ENCODE measurements around the gene SGMS1. TPM values are rescaled to one million over a fixed set of nuclear protein-coding genes. Genes with fewer than 3 reads are reported as not detected.
A peak's percentile ranks its signal among the peaks of the same experiment; 100 is the strongest.

The SGMS1 gene
- total and polyA plus RNA-seq, 2 experiments from 2014 or later = 15.0 to 34.7 TPM

- TF ChIP-seq POLR2AphosphoS5 (IDR thresholded peaks at IDR 0.05; ENCODE audit: low read depth) (no peak), EZH2 (IDR thresholded peaks at IDR 0.05; ENCODE audit: low read depth, unreplicated experiment) (no peak), CREB1 (CRISPR knock-in tag; IDR thresholded peaks at IDR 0.05; ENCODE audit: low read depth) (no peak)
These were observed 249.8 kb downstream of the SGMS1 start (continued) for GRCh38 chr10:50373821-50374501.

GRCh38 chr10:50369931-50370330, 253.8 kb downstream of the SGMS1 start:
- Histone ChIP-seq H3K79me2 (replicated peaks; ENCODE audit: insufficient read depth) (no peaks in the 10 kb centered on the region), H3K36me3 (ENCODE audit: insufficient read depth) (no peaks in the 10 kb centered on the region), H3K4me2 (no peak overlapping the region), H3K27me3 (ENCODE audit: insufficient read depth) (no peaks in the 10 kb centered on the region), H3K27ac (ENCODE audit: low read depth) (no peak overlapping the region), H4K20me1 (replicated peaks; ENCODE audit: insufficient read depth) (no peaks in the 10 kb centered on the region), H3K4me3 (no peak overlapping the region), H3K4me1 (ENCODE audit: insufficient read depth) (peaks cover 4% of the 10 kb centered on the region; the same call in 1 of the 2 replicates), H2AFZ (no peak overlapping the region), H3K9me2 (ENCODE audit: insufficient read depth) (no peaks in the 10 kb centered on the region), H3F3A (replicated peaks; ENCODE audit: low read depth) (no peaks in the 10 kb centered on the region)
- no peaks in the 10 kb centered on the region; the same call in 2 of the 3 replicates for H3K4me1 Mint-ChIP-seq
- no peak for ATAC-seq
- DNase-seq (ENCODE audit: low spot score) = no peak
- no peaks in the 10 kb centered on the region for H3K9me3 Mint-ChIP-seq
- H3K36me3 Mint-ChIP-seq (ENCODE audit: low read depth) = peaks cover 15% of the 10 kb centered on the region
- no peak overlapping the region for H3K27ac Mint-ChIP-seq
- H3K4me3 Mint-ChIP-seq = no peak overlapping the region
- TF ChIP-seq, protein P1, sequence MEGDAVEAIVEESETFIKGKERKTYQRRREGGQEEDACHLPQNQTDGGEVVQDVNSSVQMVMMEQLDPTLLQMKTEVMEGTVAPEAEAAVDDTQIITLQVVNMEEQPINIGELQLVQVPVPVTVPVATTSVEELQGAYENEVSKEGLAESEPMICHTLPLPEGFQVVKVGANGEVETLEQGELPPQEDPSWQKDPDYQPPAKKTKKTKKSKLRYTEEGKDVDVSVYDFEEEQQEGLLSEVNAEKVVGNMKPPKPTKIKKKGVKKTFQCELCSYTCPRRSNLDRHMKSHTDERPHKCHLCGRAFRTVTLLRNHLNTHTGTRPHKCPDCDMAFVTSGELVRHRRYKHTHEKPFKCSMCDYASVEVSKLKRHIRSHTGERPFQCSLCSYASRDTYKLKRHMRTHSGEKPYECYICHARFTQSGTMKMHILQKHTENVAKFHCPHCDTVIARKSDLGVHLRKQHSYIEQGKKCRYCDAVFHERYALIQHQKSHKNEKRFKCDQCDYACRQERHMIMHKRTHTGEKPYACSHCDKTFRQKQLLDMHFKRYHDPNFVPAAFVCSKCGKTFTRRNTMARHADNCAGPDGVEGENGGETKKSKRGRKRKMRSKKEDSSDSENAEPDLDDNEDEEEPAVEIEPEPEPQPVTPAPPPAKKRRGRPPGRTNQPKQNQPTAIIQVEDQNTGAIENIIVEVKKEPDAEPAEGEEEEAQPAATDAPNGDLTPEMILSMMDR (conservative IDR thresholded peaks at IDR 0.05; ENCODE audit: low read depth in 2 of 2) = no peak
- TF ChIP-seq NANOG (IDR thresholded peaks at IDR 0.05; ENCODE audit: borderline replicate concordance) (no peak), CREB1 (CRISPR knock-in tag; IDR thresholded peaks at IDR 0.05; ENCODE audit: low read depth) (no peak), JUNB (IDR thresholded peaks at IDR 0.05; ENCODE audit: unreplicated experiment) (no peak)
- no peaks in the 10 kb centered on the region for H3K27me3 Mint-ChIP-seq (ENCODE audit: insufficient read depth, low read depth, poor library complexity)

DNA sequence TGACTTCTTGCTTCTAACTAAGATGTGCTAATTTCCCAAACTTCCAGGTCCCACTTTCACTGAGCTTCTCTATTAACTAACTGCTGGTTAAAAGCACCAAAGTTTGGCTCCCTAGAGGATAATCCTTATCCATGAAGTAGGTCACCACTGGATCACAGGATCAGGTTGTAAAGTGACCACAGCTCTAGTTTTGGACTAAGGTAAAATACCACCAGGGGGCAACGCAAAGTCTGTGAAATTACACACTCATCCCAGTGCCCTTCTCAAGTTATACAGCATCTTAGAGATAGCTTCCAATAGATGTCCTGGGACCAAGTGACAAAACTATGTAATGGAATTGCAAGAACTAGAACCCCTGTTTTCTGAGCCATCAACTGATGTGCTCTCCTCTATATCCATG, 256.0 kb downstream of the SGMS1 start:
- DNase-seq (ENCODE audit: low spot score) (peak; percentile 78), ATAC-seq (peak; percentile 67)
- Histone ChIP-seq H3F3A (replicated peaks; ENCODE audit: low read depth) (no peaks in the 10 kb centered on the region), H3K4me2 (no peak overlapping the region), H2AFZ (no peak overlapping the region), H3K27me3 (ENCODE audit: insufficient read depth) (no peaks in the 10 kb centered on the region), H3K4me3 (no peak overlapping the region), H4K20me1 (replicated peaks; ENCODE audit: insufficient read depth) (no peaks in the 10 kb centered on the region), H3K9me2 (ENCODE audit: insufficient read depth) (no peaks in the 10 kb centered on the region), H3K79me2 (replicated peaks; ENCODE audit: insufficient read depth) (no peaks in the 10 kb centered on the region), H3K27ac (ENCODE audit: low read depth) (no peak overlapping the region), H3K4me1 (ENCODE audit: insufficient read depth) (peaks cover 8% of the 10 kb centered on the region; the same call in 1 of the 2 replicates), H3K36me3 (ENCODE audit: insufficient read depth) (no peaks in the 10 kb centered on the region)
- no peaks in the 10 kb centered on the region for H3K27me3 Mint-ChIP-seq (ENCODE audit: insufficient read depth, low read depth, poor library complexity)
- peaks cover 15% of the 10 kb centered on the region for H3K36me3 Mint-ChIP-seq (ENCODE audit: low read depth)
- TF ChIP-seq, protein P2, sequence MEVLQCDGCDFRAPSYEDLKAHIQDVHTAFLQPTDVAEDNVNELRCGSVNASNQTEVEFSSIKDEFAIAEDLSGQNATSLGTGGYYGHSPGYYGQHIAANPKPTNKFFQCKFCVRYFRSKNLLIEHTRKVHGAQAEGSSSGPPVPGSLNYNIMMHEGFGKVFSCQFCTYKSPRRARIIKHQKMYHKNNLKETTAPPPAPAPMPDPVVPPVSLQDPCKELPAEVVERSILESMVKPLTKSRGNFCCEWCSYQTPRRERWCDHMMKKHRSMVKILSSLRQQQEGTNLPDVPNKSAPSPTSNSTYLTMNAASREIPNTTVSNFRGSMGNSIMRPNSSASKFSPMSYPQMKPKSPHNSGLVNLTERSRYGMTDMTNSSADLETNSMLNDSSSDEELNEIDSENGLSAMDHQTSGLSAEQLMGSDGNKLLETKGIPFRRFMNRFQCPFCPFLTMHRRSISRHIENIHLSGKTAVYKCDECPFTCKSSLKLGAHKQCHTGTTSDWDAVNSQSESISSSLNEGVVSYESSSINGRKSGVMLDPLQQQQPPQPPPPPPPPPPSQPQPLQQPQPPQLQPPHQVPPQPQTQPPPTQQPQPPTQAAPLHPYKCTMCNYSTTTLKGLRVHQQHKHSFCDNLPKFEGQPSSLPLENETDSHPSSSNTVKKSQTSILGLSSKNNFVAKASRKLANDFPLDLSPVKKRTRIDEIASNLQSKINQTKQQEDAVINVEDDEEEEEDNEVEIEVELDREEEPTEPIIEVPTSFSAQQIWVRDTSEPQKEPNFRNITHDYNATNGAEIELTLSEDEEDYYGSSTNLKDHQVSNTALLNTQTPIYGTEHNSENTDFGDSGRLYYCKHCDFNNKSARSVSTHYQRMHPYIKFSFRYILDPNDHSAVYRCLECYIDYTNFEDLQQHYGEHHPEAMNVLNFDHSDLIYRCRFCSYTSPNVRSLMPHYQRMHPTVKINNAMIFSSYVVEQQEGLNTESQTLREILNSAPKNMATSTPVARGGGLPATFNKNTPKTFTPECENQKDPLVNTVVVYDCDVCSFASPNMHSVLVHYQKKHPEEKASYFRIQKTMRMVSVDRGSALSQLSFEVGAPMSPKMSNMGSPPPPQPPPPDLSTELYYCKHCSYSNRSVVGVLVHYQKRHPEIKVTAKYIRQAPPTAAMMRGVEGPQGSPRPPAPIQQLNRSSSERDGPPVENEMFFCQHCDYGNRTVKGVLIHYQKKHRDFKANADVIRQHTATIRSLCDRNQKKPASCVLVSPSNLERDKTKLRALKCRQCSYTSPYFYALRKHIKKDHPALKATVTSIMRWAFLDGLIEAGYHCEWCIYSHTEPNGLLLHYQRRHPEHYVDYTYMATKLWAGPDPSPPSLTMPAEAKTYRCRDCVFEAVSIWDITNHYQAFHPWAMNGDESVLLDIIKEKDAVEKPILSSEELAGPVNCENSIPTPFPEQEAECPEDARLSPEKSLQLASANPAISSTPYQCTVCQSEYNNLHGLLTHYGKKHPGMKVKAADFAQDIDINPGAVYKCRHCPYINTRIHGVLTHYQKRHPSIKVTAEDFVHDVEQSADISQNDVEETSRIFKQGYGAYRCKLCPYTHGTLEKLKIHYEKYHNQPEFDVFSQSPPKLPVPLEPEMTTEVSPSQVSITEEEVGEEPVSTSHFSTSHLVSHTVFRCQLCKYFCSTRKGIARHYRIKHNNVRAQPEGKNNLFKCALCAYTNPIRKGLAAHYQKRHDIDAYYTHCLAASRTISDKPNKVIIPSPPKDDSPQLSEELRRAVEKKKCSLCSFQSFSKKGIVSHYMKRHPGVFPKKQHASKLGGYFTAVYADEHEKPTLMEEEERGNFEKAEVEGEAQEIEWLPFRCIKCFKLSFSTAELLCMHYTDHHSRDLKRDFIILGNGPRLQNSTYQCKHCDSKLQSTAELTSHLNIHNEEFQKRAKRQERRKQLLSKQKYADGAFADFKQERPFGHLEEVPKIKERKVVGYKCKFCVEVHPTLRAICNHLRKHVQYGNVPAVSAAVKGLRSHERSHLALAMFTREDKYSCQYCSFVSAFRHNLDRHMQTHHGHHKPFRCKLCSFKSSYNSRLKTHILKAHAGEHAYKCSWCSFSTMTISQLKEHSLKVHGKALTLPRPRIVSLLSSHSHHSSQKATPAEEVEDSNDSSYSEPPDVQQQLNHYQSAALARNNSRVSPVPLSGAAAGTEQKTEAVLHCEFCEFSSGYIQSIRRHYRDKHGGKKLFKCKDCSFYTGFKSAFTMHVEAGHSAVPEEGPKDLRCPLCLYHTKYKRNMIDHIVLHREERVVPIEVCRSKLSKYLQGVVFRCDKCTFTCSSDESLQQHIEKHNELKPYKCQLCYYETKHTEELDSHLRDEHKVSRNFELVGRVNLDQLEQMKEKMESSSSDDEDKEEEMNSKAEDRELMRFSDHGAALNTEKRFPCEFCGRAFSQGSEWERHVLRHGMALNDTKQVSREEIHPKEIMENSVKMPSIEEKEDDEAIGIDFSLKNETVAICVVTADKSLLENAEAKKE (CRISPR knock-in tag; IDR thresholded peaks at IDR 0.05) = no peak
- TF ChIP-seq, protein P1 (conservative IDR thresholded peaks at IDR 0.05; ENCODE audit: low read depth in 2 of 2) = peak; percentile 61 to 71
- H3K27ac Mint-ChIP-seq = no peak overlapping the region
- H3K9me3 Mint-ChIP-seq = no peaks in the 10 kb centered on the region
- H3K4me3 Mint-ChIP-seq = no peak overlapping the region
- H3K4me1 Mint-ChIP-seq = peaks cover 12% of the 10 kb centered on the region
